Hippocampal formation (tissue), 2 donors: ENCODE measurements around the gene MSRB2.
"Not testable (repeated sequence)": the region's sequence is repeated elsewhere in the genome, so short reads cannot be mapped to it uniquely, and the experiment has no call there.

Experiments used
- DNase-seq, 2 donors: peaks; one replicate each; lab custom pipeline; 2025; lab: John Stamatoyannopoulos, UW

The MSRB2 gene

GRCh38 chr10:23095404-23095965, at the start of gene MSRB2:
MSRB2 (plus strand) TSS chr10:23095579; CDS start chr10:23095609, 30 bp downstream.
- peak; percentile 91 to 96 for DNase-seq

GRCh38 chr10:23046027-23046426, 49.4 kb upstream of the MSRB2 start:
- no peak for DNase-seq

GRCh38 chr10:23047201-23048050, 48.0 kb upstream of the MSRB2 start:
- no peak for DNase-seq

GRCh38 chr10:23048191-23048590, 47.2 kb upstream of the MSRB2 start:
- no peak for DNase-seq

- no peak for DNase-seq
These were observed 44.1 kb upstream of the MSRB2 start for GRCh38 chr10:23051278-23051677.

GRCh38 chr10:23051855-23052331, 43.5 kb upstream of the MSRB2 start:
- DNase-seq = no peak

GRCh38 chr10:23053036-23053435, 42.3 kb upstream of the MSRB2 start:
- DNase-seq = no peak

GRCh38 chr10:23055424-23056185, 39.8 kb upstream of the MSRB2 start:
- DNase-seq = no peak

- DNase-seq = no peak
These were observed 39.2 kb upstream of the MSRB2 start for GRCh38 chr10:23056186-23056579.

GRCh38 chr10:23058366-23058765, 37.0 kb upstream of the MSRB2 start:
- no peak for DNase-seq

- DNase-seq = no peak
These were observed 34.5 kb upstream of the MSRB2 start for GRCh38 chr10:23060918-23061317.

GRCh38 chr10:23063045-23063972, 32.1 kb upstream of the MSRB2 start:
- DNase-seq = no peak

GRCh38 chr10:23063973-23064812, 31.2 kb upstream of the MSRB2 start:
- DNase-seq = no peak

GRCh38 chr10:23064813-23065114, 30.6 kb upstream of the MSRB2 start:
- not testable (repeated sequence) for DNase-seq

- DNase-seq = peak; percentile 81 to 85
These were observed 30.0 kb upstream of the MSRB2 start for GRCh38 chr10:23065181-23065948.

GRCh38 chr10:23067337-23067736, 28.0 kb upstream of the MSRB2 start:
- no peak for DNase-seq

GRCh38 chr10:23067939-23068775, 27.2 kb upstream of the MSRB2 start:
- peak; percentile 61 to 65 for DNase-seq

GRCh38 chr10:23069019-23069815, 26.2 kb upstream of the MSRB2 start:
- no peak for DNase-seq
